ENCODE measurements around the gene PIK3CA.

GRCh38 chr3:179149406-179149867 is 1.3 kb downstream of the PIK3CA start:
- TF ChIP-seq, protein P1, sequence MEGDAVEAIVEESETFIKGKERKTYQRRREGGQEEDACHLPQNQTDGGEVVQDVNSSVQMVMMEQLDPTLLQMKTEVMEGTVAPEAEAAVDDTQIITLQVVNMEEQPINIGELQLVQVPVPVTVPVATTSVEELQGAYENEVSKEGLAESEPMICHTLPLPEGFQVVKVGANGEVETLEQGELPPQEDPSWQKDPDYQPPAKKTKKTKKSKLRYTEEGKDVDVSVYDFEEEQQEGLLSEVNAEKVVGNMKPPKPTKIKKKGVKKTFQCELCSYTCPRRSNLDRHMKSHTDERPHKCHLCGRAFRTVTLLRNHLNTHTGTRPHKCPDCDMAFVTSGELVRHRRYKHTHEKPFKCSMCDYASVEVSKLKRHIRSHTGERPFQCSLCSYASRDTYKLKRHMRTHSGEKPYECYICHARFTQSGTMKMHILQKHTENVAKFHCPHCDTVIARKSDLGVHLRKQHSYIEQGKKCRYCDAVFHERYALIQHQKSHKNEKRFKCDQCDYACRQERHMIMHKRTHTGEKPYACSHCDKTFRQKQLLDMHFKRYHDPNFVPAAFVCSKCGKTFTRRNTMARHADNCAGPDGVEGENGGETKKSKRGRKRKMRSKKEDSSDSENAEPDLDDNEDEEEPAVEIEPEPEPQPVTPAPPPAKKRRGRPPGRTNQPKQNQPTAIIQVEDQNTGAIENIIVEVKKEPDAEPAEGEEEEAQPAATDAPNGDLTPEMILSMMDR (IDR thresholded peaks at IDR 0.05), result no peak
- TF ChIP-seq SIN3A (IDR thresholded peaks at IDR 0.05; ENCODE audit: borderline replicate concordance, insufficient read depth, low read depth, low read length), result no peak
- TF ChIP-seq TCF7L2 (IDR thresholded peaks at IDR 0.05; ENCODE audit: low read depth, low read length), result no peak
- no peak for TF ChIP-seq POLR2AphosphoS5 (IDR thresholded peaks at IDR 0.05; ENCODE audit: low read depth, low read length)
